Small intestine (tissue), 7 donors: ENCODE results near the gene TOM1L2. TPM values are rescaled to one million over a fixed set of nuclear protein-coding genes. Genes with fewer than 3 reads are reported as not detected.

Experiments
- DNase-seq, 2 donors: peaks; one replicate each; pipeline versions ENCODE4 v3.0.0 to v3.0.0-alpha.2; 2013
- FAIRE-seq: peaks from 2 replicates; lab custom pipeline; 2012; peaks lifted over from hg19 to GRCh38; lab: Jason Lieb, UNC
- H3K27ac ChIP-seq, 3 donors: one replicate each; pipeline ENCODE4 v1.5.1; 2013; ENCODE audit warnings: low read length in 2 of 3, mild to moderate bottlenecking in 2 of 3, control low read depth in 1 of 3, inconsistent platforms in 1 of 3, low read depth in 1 of 3, moderate library complexity in 1 of 3
- H3K27me3 ChIP-seq, 3 donors: one replicate each; pipeline ENCODE4 v1.6.1; 2013; ENCODE audit warnings: low read length in 3 of 3, inconsistent platforms in 1 of 3; ENCODE audit not compliant: control insufficient read depth in 3 of 3, insufficient read depth in 3 of 3
- H3K36me3 ChIP-seq, 3 donors: one replicate each; pipeline ENCODE4 v1.6.1; 2013; ENCODE audit warnings: low read length in 3 of 3, inconsistent platforms in 1 of 3, low read depth in 1 of 3, mild to moderate bottlenecking in 1 of 3, moderate library complexity in 1 of 3; ENCODE audit not compliant: control insufficient read depth in 3 of 3, insufficient read depth in 2 of 3
- H3K4me1 ChIP-seq, 3 donors: one replicate each; pipeline ENCODE4 v1.6.1; 2013; ENCODE audit warnings: low read length in 2 of 3, inconsistent platforms in 1 of 3, low read depth in 1 of 3, mild to moderate bottlenecking in 1 of 3, moderate library complexity in 1 of 3; ENCODE audit not compliant: control insufficient read depth in 3 of 3, insufficient read depth in 2 of 3
- H3K4me3 ChIP-seq, 3 donors: one replicate each; pipeline ENCODE4 v1.5.1; 2013; ENCODE audit warnings: low read length in 3 of 3, control low read depth in 1 of 3, inconsistent platforms in 1 of 3, low read depth in 1 of 3, mild to moderate bottlenecking in 1 of 3, moderate library complexity in 1 of 3
- H3K9me3 ChIP-seq, 2 donors: one replicate each; pipeline ENCODE4 v1.6.1; 2013; ENCODE audit warnings: low read depth in 1 of 2, low read length in 1 of 2; ENCODE audit not compliant: control insufficient read depth in 2 of 2, insufficient read depth in 1 of 2
- WGBS, 3 donors: extraction: QIAGEN DNeasy Blood & Tissue Kit; methylation state at CpG; one replicate each; pipeline ENCODE4 v1.1.7; 2013; 5-methylcytosine and 5-hydroxymethylcytosine counted together
- polyA plus RNA-seq, 4 donors: library from polyadenylated mRNA; stranded (reverse) in 3 of 4; unstranded in 1 of 4; fragments of 200-250 nt in 3 of 4; fragments of 120-200 nt in 1 of 4; gene quantifications; one replicate each; pipeline versions ENCODE4 v1.2.1 to v1.2.3, GENCODE V29; 2013
- donor health status: healthy with polysubstance abuse.
- donor health status: control.
- donor health status: control.
- donor health status: Bipolar disorder and iron deficiency.
- donor health status: healthy.

Gene TOM1L2
- polyA plus RNA-seq, 4 donors = 14.3 to 26.6 (median 24.7) TPM

- H3K27me3 ChIP-seq = no peaks in the 10 kb centered on the region
- peaks cover 21 to 98% (median 34%) of the 10 kb centered on the region in 3 donors for H3K36me3 ChIP-seq
- FAIRE-seq (no peak), DNase-seq (no peak)
- no peak overlapping the region for H3K4me3 ChIP-seq
- no peak overlapping the region for H3K27ac ChIP-seq
- peaks cover 3 to 42% (median 3%) of the 10 kb centered on the region in 3 donors for H3K4me1 ChIP-seq
- H3K9me3 ChIP-seq = no peaks in the 10 kb centered on the region
- WGBS, 3 donors = 89 to 94% (median 89%) methylated on average over 9 to 10 of the region's 10 CpGs
Observed at GRCh38 chr17:17817552-17817947, 154.7 kb downstream of the TOM1L2 start.

- no peak overlapping the region for H3K27ac ChIP-seq
- no peak overlapping the region for H3K4me3 ChIP-seq
- no peak for FAIRE-seq
- no peak for DNase-seq
- H3K4me1 ChIP-seq = peaks cover 3 to 41% (median 3%) of the 10 kb centered on the region in 3 donors
- H3K9me3 ChIP-seq = no peaks in the 10 kb centered on the region
- H3K27me3 ChIP-seq = no peaks in the 10 kb centered on the region
- WGBS, 3 donors = 91 to 92% (median 91%) methylated on average over 20 to 24 of the region's 24 CpGs
- peaks cover 21 to 98% (median 34%) of the 10 kb centered on the region in 3 donors for H3K36me3 ChIP-seq
Observed at GRCh38 chr17:17816831-17817551, 155.2 kb downstream of the TOM1L2 start.

- WGBS, 3 donors = 94 to 96% (median 95%) methylated on average over 16 to 22 of the region's 22 CpGs
- DNase-seq (no peak), FAIRE-seq (no peak)
- Histone ChIP-seq H3K4me1 (peaks cover 3 to 41% (median 3%) of the 10 kb centered on the region in 3 donors), H3K4me3 (no peak overlapping the region), H3K36me3 (peaks cover 25 to 98% (median 35%) of the 10 kb centered on the region in 3 donors), H3K27ac (no peak overlapping the region), H3K9me3 (no peaks in the 10 kb centered on the region), H3K27me3 (no peaks in the 10 kb centered on the region)
Observed at GRCh38 chr17:17816240-17816814, 155.9 kb downstream of the TOM1L2 start.

DNA sequence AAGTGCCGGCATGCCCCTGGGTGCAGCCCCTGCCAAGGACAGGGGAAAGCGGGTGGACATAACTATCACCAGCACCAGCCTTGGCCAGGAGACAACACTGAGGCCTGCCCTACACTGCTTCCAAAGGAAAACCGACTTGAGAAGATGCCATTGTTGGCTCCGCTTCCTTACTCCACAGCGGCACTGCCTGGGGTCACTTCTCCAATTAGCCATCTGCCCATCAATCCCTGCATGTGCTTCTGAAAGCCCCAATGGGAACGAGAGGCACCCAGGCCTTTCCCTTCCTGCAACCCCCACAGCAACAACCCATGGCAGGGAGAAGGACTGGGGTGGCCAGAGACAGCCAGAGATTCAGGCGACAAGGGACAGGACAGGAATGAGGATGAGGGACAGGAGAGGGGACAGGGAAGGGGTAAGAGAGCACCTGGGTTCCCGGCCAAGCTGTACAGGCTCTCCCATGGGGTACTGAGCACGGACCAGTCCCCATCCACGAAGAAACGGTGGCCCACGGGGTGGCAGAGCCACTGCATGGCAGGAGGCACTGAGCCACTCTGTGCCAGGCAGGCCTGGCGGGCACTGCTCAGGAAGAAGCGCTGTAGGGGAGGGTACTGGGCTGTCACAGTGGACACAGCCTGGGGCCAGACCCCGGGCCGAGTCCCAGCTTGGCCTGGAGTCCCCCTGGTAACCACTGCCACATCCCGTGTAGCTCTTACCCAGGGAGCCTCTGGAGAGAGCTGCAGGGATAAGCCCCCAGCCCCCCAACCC, 156.6 kb downstream of the TOM1L2 start:
- 87 to 92% (median 89%) methylated on average over 15 to 17 of the region's 17 CpGs for whole genome bisulfite sequencing, 3 donors
- Histone ChIP-seq H3K4me1 (peaks cover 3 to 40% (median 3%) of the 10 kb centered on the region in 3 donors), H3K4me3 (no peak overlapping the region), H3K27ac (no peak overlapping the region), H3K27me3 (no peaks in the 10 kb centered on the region), H3K9me3 (no peaks in the 10 kb centered on the region), H3K36me3 (peaks cover 25 to 98% (median 36%) of the 10 kb centered on the region in 3 donors)
- DNase-seq (no peak), FAIRE-seq (no peak)

DNA sequence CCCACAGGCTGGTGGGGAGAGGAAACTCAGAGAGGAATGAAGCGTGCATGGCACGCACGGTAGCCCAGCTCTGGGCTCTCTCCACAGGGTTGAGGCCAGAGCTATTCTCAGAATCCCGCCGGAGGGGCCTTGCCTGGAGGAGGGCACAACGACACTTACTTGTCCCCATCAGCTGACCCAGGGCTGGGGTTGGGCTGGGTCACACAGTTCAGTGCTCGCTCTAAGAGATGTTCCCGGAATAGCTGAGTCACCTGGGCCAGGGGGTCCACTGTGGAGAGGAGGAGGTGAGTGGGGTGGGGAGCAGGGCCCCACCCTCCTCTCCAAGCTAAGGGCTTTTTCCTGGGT, 157.2 kb downstream of the TOM1L2 start:
- Histone ChIP-seq H3K4me3 (no peak overlapping the region), H3K36me3 (peaks cover 25 to 97% (median 34%) of the 10 kb centered on the region in 3 donors), H3K27ac (no peak overlapping the region), H3K9me3 (no peaks in the 10 kb centered on the region), H3K4me1 (peaks cover 3 to 43% (median 3%) of the 10 kb centered on the region in 3 donors), H3K27me3 (no peaks in the 10 kb centered on the region)
- 75 to 83% (median 79%) methylated on average over 8 of the region's 8 CpGs for WGBS, 3 donors
- FAIRE-seq (no peak), DNase-seq (no peak)

DNA sequence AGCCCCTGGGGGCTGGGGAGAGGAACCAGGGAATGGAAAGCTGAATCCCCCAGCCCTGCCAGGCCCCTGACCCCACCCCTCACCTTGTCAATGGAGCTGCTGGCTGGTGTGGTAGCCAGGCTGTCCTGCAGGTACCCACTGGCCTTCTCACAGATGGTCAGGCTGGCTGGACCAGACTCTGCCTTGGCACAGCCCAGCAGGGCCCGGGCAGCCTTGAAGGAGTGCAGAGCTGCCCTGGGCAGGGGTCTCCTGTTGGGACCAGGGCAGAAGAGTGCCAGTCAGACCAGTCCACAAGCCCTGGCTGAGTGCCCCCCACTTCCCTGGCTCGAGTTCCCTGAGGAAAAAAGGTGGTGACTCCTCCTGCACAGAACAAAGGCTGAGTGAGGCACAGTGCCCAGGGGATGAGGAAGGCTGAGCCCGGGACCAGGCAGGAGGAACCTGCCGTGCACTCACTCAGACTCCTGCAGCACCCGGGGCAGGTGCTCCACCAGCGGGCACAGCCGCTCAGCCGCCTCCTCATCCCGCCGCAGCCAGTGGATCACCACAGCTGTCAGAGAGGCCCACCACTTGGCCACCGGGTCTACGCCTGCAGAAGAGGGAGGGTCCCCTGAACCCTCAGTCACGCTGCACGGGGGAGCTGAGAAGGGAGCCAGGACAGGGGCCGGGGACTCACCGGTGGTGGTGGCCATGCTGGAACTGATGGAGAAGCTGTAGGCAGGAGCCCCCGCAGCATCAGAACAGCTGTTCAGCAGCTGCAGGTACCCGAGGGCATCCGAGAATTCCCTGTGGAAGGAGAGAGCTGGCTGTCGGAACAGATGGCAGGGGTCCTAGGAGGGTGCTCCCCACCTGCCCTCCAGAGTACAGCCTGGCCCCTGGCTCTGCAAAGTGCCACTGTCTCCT, 157.8 kb downstream of the TOM1L2 start:
- 80 to 89% (median 88%) methylated on average over 14 to 20 of the region's 20 CpGs for WGBS, 3 donors
- DNase-seq (no peak), FAIRE-seq (no peak)
- H3K9me3 ChIP-seq = no peaks in the 10 kb centered on the region
- no peak overlapping the region for H3K27ac ChIP-seq
- no peak overlapping the region for H3K4me3 ChIP-seq
- no peaks in the 10 kb centered on the region for H3K27me3 ChIP-seq
- H3K4me1 ChIP-seq = peaks cover 2 to 39% (median 2%) of the 10 kb centered on the region in 3 donors
- peaks cover 25 to 90% (median 33%) of the 10 kb centered on the region in 3 donors for H3K36me3 ChIP-seq

DNA sequence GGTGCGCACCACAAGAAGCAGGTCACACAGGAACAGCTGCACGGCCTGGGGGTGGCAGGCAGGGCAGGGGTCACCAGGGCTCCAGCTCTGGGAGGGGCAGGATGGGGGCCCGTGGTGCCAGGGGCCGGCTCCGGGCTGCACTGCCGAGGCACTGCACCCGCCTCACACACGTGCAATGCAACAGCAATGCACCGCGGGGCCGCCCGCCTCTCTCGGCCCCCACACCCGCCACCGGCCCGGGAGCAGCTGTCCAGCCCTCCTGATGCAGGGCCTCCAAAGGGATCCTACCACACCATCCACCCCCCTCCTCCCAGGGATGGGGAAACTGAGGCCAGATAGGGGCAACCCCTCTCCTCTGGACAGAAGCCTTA, 158.5 kb downstream of the TOM1L2 start:
- 67 to 91% (median 88%) methylated on average over 2 to 16 of the region's 16 CpGs for WGBS, 3 donors
- no peak for DNase-seq
- H3K4me3 ChIP-seq = no peak overlapping the region
- no peak for FAIRE-seq
- no peaks in the 10 kb centered on the region for H3K27me3 ChIP-seq
- H3K27ac ChIP-seq = no peak overlapping the region
- H3K4me1 ChIP-seq = peaks cover 0 to 32% (median 0%) of the 10 kb centered on the region in 3 donors
- H3K9me3 ChIP-seq = no peaks in the 10 kb centered on the region
- peaks cover 22 to 89% (median 27%) of the 10 kb centered on the region in 3 donors for H3K36me3 ChIP-seq
